GM21447 (cell line): Measurements from ENCODE around the gene PKNOX2.

Experiments
- ATAC-seq: cut with Tn5 transposase; IDR thresholded peaks from one replicate; pipeline ENCODE4 v1.9.1; 2021; ENCODE audit not compliant: unreplicated experiment

PKNOX2 gene

GRCh38 chr11:125333354-125334073, 169.0 kb downstream of the PKNOX2 start:
- no peak for ATAC-seq

GRCh38 chr11:125335106-125335505, 170.6 kb downstream of the PKNOX2 start:
- ATAC-seq: no peak

GRCh38 chr11:125337836-125338834, 173.6 kb downstream of the PKNOX2 start:
- no peak for ATAC-seq

- ATAC-seq: no peak
Observed at GRCh38 chr11:125338886-125339811, 174.6 kb downstream of the PKNOX2 start.

GRCh38 chr11:125341676-125342075, 177.1 kb downstream of the PKNOX2 start:
- no peak for ATAC-seq

- ATAC-seq: no peak
Observed at GRCh38 chr11:125342281-125342930, 177.9 kb downstream of the PKNOX2 start.

GRCh38 chr11:125343086-125343717, 178.7 kb downstream of the PKNOX2 start:
- no peak for ATAC-seq

- no peak for ATAC-seq
Observed at GRCh38 chr11:125343718-125344131, 179.2 kb downstream of the PKNOX2 start.

- ATAC-seq: no peak
Observed at GRCh38 chr11:125344846-125345420, 180.4 kb downstream of the PKNOX2 start.

GRCh38 chr11:125345421-125346178, 181.0 kb downstream of the PKNOX2 start:
- ATAC-seq: no peak

- no peak for ATAC-seq
Observed at GRCh38 chr11:125346179-125346530, 181.6 kb downstream of the PKNOX2 start.

GRCh38 chr11:125346565-125347260, 182.2 kb downstream of the PKNOX2 start:
- ATAC-seq: no peak

- no peak for ATAC-seq
Observed at GRCh38 chr11:125347261-125347585, 182.7 kb downstream of the PKNOX2 start.

GRCh38 chr11:125348141-125348651, 183.6 kb downstream of the PKNOX2 start:
- ATAC-seq: no peak

- no peak for ATAC-seq
Observed at GRCh38 chr11:125348674-125349309, 184.2 kb downstream of the PKNOX2 start.

- no peak for ATAC-seq
Observed at GRCh38 chr11:125350206-125351032, 185.9 kb downstream of the PKNOX2 start.
